Motor neuron (in vitro differentiated cells): Measurements from ENCODE around the gene ALDH5A1. TPM values are rescaled to one million over a fixed set of nuclear protein-coding genes. Genes with fewer than 3 reads are reported as not detected.
A peak's percentile ranks its signal among the peaks of the same experiment; 100 is the strongest.

Experiments
- ATAC-seq, 8 experiments: fragments of 200-7000 bp; cut with Tn5 transposase; replicated peaks in 6 of 8; 2 replicates each; pipeline ENCODE4 v1.8.0; 2021; ENCODE audit warnings: mild to moderate bottlenecking in 8 of 8, moderate library complexity in 8 of 8
- H3K27ac ChIP-seq, 2 donors: fragments of 250-450 bp; sonication (Bioruptor Pico); 2 replicates each; pipeline ENCODE4 v1.9.0; 2021; ENCODE audit warnings: antibody characterized with exemption in 2 of 2, mild to moderate bottlenecking in 2 of 2, moderate library complexity in 1 of 2
- H3K4me1 ChIP-seq, 2 donors: fragments of 250-450 bp; sonication (Bioruptor Pico); replicated peaks in 1 of 2; 2 replicates each; pipeline ENCODE4 v1.6.1; 2021; ENCODE audit warnings: antibody characterized with exemption in 2 of 2, mild to moderate bottlenecking in 2 of 2, moderate library complexity in 1 of 2
- H3K4me3 ChIP-seq, 5 donors: fragments of 250-450 bp; sonication (Bioruptor Pico); 2 replicates each; pipeline ENCODE4 v1.9.0; 2021; ENCODE audit warnings: antibody characterized with exemption in 5 of 5, mild to moderate bottlenecking in 5 of 5, moderate library complexity in 4 of 5
- WGBS, 10 experiments: fragments of 450-650 bp; shearing (Covaris generic); methylation state at CpG; one replicate each; pipeline ENCODE4 v1.0.0; 2022; 5-methylcytosine and 5-hydroxymethylcytosine counted together
- in situ Hi-C, 9 experiments: fragments of 400-800 bp; cut with MboI; loops; one replicate each; pipeline ENCODE4 v1.15.0; 2021; ENCODE audit warnings: low sequenced_read_pairs in 9 of 9, low pct_unique_long_range_greater_than_20kb in 2 of 9; ENCODE audit not compliant: unreplicated experiment in 9 of 9
- total RNA-seq, 8 experiments: library from RNA; unstranded; fragments of 300-600 nt; gene quantifications; 2 replicates each; pipeline versions ENCODE4 v1.2.3 to v1.2.4, GENCODE V29; 2022

Gene ALDH5A1
- total RNA-seq, 8 experiments from 2014 or later = 0.25 to 32.4 (median 12.9) TPM

- 30 to 100% (median 67%) methylated on average over 1 to 2 of the region's 4 CpGs; no CpG with 5 or more reads in 1 of the 10 experiments for WGBS, 10 experiments
- ATAC-seq = no peak
- Histone ChIP-seq H3K27ac (no peak overlapping the region), H3K4me3 (no peak overlapping the region), H3K4me1 (no peaks in the 10 kb centered on the region)
- in situ Hi-C loops = no loop called here
Observed at GRCh38 chr6:24517659-24518543, 23.1 kb downstream of the ALDH5A1 start.

- Histone ChIP-seq H3K27ac (no peak overlapping the region), H3K4me3 (no peak overlapping the region), H3K4me1 (no peaks in the 10 kb centered on the region)
- 13 to 70% (median 37%) methylated on average over 1 to 6 of the region's 6 CpGs; no CpG with 5 or more reads in 2 of the 10 experiments for WGBS, 10 experiments
- in situ Hi-C loops = no loop called here
- peak in 7 of 8 experiments; percentile 41 to 99 (median 62) for ATAC-seq
Observed at GRCh38 chr6:24520929-24521546, 26.3 kb downstream of the ALDH5A1 start.

GRCh38 chr6:24522228-24523176 lies 27.7 kb downstream of the ALDH5A1 start:
- 52 to 100% (median 81%) methylated on average over 1 to 7 of the region's 13 CpGs; no CpG with 5 or more reads in 1 of the 10 experiments for WGBS, 10 experiments
- H3K4me3 ChIP-seq = no peak overlapping the region
- peak in 5 of 8 experiments; percentile 86 to 93 (median 92) for ATAC-seq
- H3K4me1 ChIP-seq = no peaks in the 10 kb centered on the region
- no peak overlapping the region for H3K27ac ChIP-seq
- in situ Hi-C loops = no loop called here

GRCh38 chr6:24524329-24524728 lies 29.6 kb downstream of the ALDH5A1 start:
- Histone ChIP-seq H3K4me1 (no peaks in the 10 kb centered on the region), H3K27ac (no peak overlapping the region), H3K4me3 (no peak overlapping the region)
- in situ Hi-C loops = no loop called here
- no peak for ATAC-seq
- WGBS, 10 experiments = 32 to 100% (median 60%) methylated on average over 2 to 3 of the region's 3 CpGs; no CpG with 5 or more reads in 5 of the 10 experiments

- in situ Hi-C loops = no loop called here
- WGBS, 10 experiments = 6 to 52% (median 35%) methylated on average over 2 to 5 of the region's 5 CpGs; no CpG with 5 or more reads in 2 of the 10 experiments
- no peak overlapping the region for H3K27ac ChIP-seq
- H3K4me3 ChIP-seq = no peak overlapping the region
- H3K4me1 ChIP-seq = no peaks in the 10 kb centered on the region
- peak in 3 of 8 experiments; percentile 30 to 62 (median 53) for ATAC-seq
Observed at GRCh38 chr6:24524805-24525204, 30.0 kb downstream of the ALDH5A1 start.

- WGBS, 10 experiments = 0 to 100% (median 89%) methylated on average over 1 of the region's 1 CpG; no CpG with 5 or more reads in 1 of the 10 experiments
- Histone ChIP-seq H3K4me3 (no peak overlapping the region), H3K27ac (no peak overlapping the region), H3K4me1 (no peaks in the 10 kb centered on the region)
- ATAC-seq = peak in 1 of 8 experiments; percentile 20
- in situ Hi-C loops = no loop called here
Observed at GRCh38 chr6:24529985-24530384, 35.2 kb downstream of the ALDH5A1 start.

GRCh38 chr6:24534329-24534728 lies 39.6 kb downstream of the ALDH5A1 start:
- H3K4me1 ChIP-seq = no peaks in the 10 kb centered on the region
- H3K27ac ChIP-seq = no peak overlapping the region
- no peak overlapping the region for H3K4me3 ChIP-seq
- in situ Hi-C loops = no loop called here
- ATAC-seq = no peak
- WGBS, 10 experiments = 49 to 100% (median 89%) methylated on average over 1 to 5 of the region's 5 CpGs; no CpG with 5 or more reads in 2 of the 10 experiments

GRCh38 chr6:24535210-24535609 lies 40.4 kb downstream of the ALDH5A1 start:
- 73 to 100% (median 78%) methylated on average over 1 to 2 of the region's 3 CpGs; no CpG with 5 or more reads in 6 of the 10 experiments for WGBS, 10 experiments
- H3K4me1 ChIP-seq = no peaks in the 10 kb centered on the region
- in situ Hi-C loops = no loop called here
- no peak overlapping the region for H3K4me3 ChIP-seq
- no peak for ATAC-seq
- no peak overlapping the region for H3K27ac ChIP-seq

- no peak overlapping the region for H3K4me3 ChIP-seq
- no peaks in the 10 kb centered on the region for H3K4me1 ChIP-seq
- no peak overlapping the region for H3K27ac ChIP-seq
- in situ Hi-C loops = no loop called here
- peak in 1 of 8 experiments; percentile 91 for ATAC-seq
- 17 to 89% (median 63%) methylated on average over 1 to 4 of the region's 4 CpGs; no CpG with 5 or more reads in 1 of the 10 experiments for WGBS, 10 experiments
Observed at GRCh38 chr6:24536466-24536865, 41.7 kb downstream of the ALDH5A1 start.

GRCh38 chr6:24537082-24537699 lies 42.4 kb downstream of the ALDH5A1 start:
- ATAC-seq = no peak
- no peak overlapping the region for H3K4me3 ChIP-seq
- H3K4me1 ChIP-seq = no peaks in the 10 kb centered on the region
- no peak overlapping the region for H3K27ac ChIP-seq
- in situ Hi-C loops = no loop called here
- 43 to 100% (median 74%) methylated on average over 1 to 7 of the region's 8 CpGs for WGBS, 10 experiments

GRCh38 chr6:24537771-24538385 lies 43.1 kb downstream of the ALDH5A1 start:
- in situ Hi-C loops = no loop called here
- Histone ChIP-seq H3K4me1 (no peaks in the 10 kb centered on the region), H3K27ac (no peak overlapping the region), H3K4me3 (no peak overlapping the region)
- no peak for ATAC-seq
- 82 to 100% (median 98%) methylated on average over 1 to 8 of the region's 8 CpGs for WGBS, 10 experiments

- ATAC-seq = no peak
- 40 to 92% (median 77%) methylated on average over 1 to 8 of the region's 8 CpGs for WGBS, 10 experiments
- no peaks in the 10 kb centered on the region for H3K4me1 ChIP-seq
- in situ Hi-C loops = no loop called here
- H3K27ac ChIP-seq = no peak overlapping the region
- no peak overlapping the region for H3K4me3 ChIP-seq
Observed at GRCh38 chr6:24539416-24539815, 44.6 kb downstream of the ALDH5A1 start.
